Ramos (cell line): ENCODE measurements around the gene FCRL1.

Source experiments
- in situ Hi-C: fragments of 300-500 bp; cut with MboI; formaldehyde crosslinking; loops from one replicate; pipeline ENCODE4 v1.14.3; 2022; ENCODE audit warnings: low sequenced_read_pairs; ENCODE audit not compliant: unreplicated experiment

The FCRL1 gene, protein sequence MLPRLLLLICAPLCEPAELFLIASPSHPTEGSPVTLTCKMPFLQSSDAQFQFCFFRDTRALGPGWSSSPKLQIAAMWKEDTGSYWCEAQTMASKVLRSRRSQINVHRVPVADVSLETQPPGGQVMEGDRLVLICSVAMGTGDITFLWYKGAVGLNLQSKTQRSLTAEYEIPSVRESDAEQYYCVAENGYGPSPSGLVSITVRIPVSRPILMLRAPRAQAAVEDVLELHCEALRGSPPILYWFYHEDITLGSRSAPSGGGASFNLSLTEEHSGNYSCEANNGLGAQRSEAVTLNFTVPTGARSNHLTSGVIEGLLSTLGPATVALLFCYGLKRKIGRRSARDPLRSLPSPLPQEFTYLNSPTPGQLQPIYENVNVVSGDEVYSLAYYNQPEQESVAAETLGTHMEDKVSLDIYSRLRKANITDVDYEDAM

DNA sequence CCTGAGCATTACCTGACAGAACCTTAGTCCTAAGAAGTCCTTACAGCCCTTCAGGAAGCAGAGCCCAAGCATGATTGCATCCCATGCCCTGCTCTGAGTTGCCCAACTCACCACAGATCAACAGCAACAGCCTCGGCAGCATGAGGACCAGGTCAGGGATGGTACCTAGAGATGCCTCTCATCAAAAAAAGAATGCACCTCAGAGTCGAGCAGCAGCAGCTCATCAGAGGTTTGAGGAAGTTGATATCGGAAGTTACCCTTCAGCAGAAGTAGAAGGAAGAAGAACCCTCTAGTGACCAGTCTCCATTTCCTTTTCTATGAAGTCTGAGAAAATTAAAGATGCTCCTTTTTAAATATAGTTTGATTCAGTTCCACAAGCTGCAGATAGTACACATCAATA, at the start of gene FCRL1:
Gene FCRL1, minus strand, starts transcription at position 225 of the 400 bp plus-strand sequence. Its CDS starts 83 bp downstream, at position 142.
- in situ Hi-C loops: no loop called here

DNA sequence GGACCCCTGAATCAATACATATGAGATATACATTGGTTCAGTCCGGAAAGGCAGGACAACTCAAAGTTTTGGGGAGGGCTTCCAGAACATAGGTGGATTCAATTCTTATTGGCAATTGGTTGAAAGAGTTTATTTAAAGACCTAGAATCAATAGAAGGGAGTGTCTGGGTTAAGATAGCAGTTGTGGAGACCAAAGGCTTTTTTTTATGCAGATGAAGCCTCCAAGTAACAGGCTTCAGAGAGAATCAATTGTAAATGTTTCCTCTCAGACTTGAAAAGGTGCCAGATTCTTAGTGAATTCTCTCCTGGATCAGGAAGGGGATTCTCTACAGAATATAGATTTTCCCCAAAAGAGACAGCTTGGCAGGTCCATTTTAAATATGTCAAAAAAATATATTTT, 48.7 kb upstream of the FCRL1 start:
- in situ Hi-C loops: no loop called here

DNA sequence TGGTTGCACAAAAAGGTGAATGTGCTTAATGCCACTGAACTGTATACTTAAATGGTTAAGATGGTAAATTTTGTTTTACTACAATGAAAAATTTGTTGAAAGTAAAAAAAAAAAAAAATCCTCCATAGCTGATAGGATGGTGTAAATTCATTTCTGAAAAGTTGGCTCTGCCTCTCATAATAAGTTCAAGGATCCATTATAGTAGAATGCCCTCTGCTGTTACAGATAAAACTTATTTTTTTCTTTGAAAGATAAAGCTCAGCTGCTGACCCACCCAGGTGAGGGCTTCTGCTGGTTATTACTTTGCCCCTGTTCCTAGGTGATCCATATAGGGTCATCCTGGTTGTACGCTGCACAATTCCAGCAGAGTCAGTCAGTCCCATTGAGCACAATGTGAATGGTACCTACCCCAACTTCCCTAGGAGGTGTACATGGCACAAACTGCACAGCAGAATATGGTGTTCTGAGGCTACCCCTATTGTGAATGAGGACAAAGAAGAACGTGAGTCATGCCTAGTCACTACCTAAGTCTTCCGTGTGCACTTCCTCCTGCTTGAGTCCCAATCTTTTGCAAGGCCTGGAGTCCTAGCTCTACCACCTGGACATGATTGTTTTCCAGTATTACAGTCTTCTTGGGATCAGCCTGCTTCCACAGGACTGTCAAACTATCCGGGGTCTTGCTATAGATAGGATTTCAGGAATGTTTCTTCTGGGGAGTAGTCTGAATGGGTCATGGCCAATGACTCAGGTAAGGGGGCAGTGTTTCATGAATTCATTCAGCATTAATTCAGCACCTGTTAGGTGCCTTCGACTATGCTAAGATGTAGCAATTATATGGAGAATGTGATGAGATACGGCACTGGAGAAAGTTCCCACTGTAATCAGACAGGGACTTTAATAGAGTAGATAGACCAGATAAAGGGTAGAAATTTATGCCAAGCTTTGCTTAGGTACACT, 42.5 kb upstream of the FCRL1 start:
- in situ Hi-C loops: no loop called here

DNA sequence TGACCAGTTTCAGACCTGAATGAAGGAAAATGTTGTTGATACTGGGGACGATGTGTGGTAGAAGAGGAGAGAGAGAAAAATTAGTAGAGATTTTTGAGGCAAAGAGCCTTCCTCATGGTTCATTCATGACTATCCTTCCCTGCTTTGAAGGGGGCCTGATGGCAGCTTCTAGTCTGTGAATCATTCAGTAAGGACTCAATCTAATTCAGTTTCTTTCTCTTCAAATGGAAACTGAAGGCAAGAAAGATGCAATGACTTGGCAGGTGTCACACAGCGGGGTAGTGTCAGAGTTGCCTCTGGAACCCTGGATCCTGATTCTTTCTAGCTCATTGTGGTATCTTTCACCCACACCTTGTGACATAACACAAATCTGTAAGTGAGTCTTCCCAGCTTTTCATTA, 36.6 kb upstream of the FCRL1 start:
- in situ Hi-C loops: no loop called here

DNA sequence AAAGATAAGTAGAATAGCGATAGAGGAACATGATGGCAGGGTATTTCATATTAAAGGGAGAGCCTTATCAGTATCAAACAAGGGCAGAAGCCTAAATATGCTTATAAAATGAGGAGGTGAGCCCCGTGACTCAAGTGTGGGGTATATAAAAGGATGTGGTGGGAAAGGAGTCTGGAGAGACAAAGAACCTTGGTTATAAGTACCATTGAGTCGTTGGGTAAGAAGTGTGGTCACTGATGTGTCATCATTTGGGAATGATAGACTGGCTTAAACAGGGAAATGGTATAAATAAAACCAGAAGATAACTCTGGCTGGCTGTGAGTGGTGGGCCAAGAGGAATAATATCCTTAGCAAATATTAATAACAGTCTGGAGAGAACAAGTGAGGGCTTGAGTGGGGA, 32.6 kb upstream of the FCRL1 start:
- in situ Hi-C loops: no loop called here

DNA sequence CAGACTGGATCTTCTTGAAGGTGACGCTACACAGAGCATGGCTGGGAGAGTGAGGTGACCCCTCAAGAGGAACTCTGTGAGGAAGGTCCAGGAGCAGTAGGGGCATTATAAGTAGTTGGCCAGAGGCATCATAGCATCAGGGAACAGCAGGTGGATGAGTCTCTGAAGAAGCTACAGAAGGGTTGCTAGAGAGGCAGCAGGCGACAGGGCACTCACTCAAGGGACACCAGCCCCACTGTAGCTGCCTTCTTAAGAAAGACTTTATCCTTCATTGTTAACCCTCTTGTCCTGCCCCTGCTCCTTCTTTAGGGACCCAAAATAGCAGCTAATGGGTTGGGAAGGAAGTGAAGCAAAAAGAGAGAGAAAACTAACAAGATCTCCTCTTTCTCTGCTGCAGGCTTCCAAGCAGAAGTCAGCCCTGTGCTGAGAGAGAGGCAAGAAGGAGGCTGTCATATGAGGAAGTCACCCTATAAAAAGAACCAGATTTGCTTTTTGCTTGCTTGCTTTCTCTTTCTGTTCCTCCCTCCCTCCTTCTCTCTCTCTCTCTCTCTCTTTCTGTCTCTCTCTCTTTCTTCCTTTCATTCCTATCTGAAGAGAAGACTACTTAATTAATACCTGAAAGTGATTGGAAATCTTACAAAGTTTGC, 29.4 kb upstream of the FCRL1 start:
- in situ Hi-C loops: loop anchor here (25.0 kb wide), 1 partner anchor 1087 kb away; the partner anchor contains the start of genes HDGF and PRCC

DNA sequence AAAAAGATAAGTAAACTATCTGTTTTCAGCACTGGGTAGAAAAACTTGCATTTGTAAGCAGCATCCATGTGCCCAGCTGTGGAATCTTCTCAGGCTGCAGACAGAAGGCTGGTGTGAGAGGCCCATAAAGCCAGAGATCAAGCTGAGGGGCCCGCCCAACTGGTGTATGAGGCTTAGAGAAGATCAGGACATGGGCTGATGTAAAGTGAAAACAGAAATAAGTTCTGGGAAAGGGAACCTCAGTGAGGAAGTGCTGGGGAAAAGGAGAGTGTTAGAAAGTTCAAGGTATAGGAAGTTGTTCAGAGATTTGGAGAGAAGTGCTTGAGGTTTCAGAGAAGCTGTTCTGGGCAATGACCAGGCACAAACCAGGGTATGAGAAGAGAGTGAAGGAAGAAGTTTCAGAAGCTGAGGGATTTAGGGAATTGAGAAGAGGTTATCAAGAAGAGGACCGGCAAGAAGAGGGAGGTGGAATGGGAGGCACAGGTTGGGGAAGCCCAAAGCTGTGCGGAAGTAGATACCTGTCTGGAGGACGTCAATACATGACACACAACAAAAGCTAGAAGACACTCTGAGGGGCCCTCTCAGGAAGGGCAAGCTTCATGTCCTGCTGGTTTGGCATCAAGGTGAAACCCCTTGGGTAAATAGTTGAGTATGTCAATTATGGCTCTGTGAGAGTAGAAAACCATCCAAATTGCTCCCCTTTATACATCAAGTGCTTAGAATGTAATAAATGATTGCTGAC, 24.3 kb upstream of the FCRL1 start:
- in situ Hi-C loops: loop anchor here (25.0 kb wide), 1 partner anchor 1082 kb away; the partner anchor contains the start of genes HDGF and PRCC

DNA sequence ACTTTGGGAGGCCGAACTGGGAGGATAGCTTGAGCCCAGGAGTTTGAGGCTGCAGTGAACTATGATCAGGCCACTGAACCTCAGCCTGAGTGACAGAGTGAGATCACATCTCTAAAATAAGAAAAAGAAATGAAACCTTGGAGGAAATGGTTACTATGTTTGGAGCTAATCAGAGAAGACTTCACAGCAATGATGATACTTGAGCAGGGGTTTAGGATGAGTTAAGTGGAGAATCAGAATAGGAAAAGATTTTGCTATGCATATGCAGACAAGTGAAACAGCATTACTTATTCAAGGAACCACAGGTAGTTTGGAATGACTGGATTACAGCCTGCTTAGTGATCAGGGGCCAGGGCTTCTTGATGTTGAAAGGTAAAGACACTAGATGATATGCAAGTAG, 23.0 kb upstream of the FCRL1 start:
- in situ Hi-C loops: loop anchor here (25.0 kb wide), 1 partner anchor 1081 kb away; the partner anchor contains the start of genes HDGF and PRCC

DNA sequence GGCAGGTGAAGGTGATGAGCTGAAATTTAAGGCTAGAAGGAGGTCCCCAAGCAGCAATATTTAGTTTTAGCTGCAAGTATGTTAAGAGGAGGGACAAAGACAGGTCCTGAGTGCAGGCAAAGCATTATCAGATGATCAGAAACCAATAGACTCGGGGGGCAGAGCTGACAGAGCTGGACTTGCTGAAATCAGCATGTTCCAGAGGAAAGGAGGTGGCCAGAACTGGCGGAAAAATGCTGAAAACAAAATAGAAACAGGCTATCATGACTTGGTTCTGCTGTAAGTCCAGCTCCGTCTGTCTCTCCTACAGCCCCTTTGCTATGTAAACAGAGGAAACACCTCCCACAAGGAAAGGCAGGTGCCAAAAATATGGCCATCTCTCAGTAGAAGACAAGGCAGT, 21.8 kb upstream of the FCRL1 start, which contains the start of gene CD5L:
Gene CD5L, minus strand, starts transcription at position 101 of the 400 bp plus-strand sequence. CDS start 107 bp downstream, outside the sequence.
- in situ Hi-C loops: loop anchor here (25.0 kb wide), 1 partner anchor 1079 kb away; the partner anchor contains the start of genes HDGF and PRCC

DNA sequence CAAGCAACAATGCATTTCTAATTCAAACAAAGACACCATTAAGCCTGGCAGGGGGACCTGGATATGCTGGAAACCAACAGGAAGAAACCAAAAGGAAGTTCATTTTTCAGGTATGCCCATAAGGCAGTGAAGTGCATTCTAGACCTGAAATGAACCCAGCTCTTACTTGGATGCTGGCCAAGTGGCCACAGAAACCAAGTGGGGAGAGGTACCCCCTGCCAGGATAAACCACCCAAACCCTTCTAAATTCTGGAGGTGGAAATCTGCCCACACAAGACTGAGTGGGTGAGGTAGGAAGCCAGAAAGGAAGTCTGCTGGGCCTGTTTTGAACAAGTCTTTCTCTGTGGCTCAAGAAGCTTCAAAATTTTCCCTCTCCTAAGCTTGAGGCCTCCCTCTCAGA, 19.0 kb upstream of the FCRL1 start:
- in situ Hi-C loops: loop anchor here (25.0 kb wide), 1 partner anchor 1077 kb away; the partner anchor contains the start of genes HDGF and PRCC

DNA sequence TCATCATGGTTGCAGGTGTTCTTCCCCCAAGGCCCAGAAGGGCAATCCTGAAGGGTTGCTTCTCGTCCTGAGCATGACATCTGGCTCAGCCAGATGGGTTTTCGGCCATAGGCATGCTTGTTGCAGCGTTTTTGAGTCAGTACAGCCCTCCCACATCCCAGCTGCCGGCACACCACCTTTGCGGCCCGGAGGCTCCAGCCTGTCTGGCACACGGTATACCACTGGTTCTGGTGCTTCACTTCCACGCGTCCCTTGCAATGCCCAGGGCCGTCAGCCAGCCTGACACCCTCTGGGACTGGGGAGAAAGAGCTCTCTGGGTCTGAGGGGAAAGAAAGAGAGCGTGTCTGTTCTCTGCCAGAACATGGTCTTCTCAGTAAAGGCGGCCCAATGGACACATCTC, 14.5 kb upstream of the FCRL1 start:
- in situ Hi-C loops: loop anchor here (25.0 kb wide), 1 partner anchor 1072 kb away; the partner anchor contains the start of genes HDGF and PRCC

DNA sequence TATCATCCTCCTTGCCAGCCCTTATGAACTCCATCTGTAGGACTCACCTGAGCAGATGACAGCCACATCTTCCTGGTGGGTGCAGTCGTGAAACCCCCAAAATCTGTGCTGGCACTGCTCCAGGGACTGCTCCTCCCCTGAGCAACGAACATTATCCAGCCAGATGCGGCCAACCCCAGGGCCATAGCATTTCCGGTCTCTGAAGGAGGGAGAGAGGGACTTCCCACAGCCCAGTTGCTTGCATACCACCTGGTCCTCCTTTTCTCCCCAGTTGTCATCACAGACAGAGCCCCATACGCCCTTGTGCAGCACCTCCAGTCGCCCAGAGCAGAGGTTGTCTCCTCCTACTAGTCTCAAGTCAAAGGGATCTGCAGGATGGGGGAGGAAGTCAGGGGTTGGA, 13.2 kb upstream of the FCRL1 start:
- in situ Hi-C loops: loop anchor here (25.0 kb wide), 1 partner anchor 1071 kb away; the partner anchor contains the start of genes HDGF and PRCC

DNA sequence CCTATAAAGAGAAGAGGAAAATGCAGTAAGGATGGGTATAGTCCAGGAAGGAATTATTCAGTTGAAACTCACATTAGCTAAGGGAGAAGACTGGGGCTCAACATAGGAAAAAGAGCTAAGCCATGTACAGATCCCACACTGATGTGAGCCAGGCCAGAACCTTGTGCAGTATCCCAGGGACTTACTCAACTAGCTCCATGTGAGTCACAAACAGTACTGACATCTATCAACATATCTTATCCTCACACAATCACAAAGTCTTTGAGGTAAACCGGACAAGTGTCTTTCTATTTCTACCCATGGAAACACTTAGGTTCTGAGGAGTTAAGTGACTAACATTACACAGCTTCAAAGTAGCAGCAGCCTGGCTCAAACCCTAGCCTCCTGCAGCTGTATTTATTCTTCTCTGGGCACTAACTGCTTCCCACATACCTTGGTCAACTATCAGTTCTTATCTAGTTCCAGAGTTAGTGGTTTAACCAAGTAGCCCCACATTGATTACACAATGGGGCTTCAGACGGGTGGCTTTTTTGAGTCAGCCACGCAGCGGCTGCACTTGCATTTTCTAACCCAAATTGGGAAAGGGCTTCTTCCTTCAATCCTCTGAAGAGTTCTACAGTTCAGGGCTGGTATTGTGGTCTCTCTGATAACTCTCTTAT, 12.2 kb upstream of the FCRL1 start:
- in situ Hi-C loops: loop anchor here (25.0 kb wide), 1 partner anchor 1070 kb away; the partner anchor contains the start of genes HDGF and PRCC

DNA sequence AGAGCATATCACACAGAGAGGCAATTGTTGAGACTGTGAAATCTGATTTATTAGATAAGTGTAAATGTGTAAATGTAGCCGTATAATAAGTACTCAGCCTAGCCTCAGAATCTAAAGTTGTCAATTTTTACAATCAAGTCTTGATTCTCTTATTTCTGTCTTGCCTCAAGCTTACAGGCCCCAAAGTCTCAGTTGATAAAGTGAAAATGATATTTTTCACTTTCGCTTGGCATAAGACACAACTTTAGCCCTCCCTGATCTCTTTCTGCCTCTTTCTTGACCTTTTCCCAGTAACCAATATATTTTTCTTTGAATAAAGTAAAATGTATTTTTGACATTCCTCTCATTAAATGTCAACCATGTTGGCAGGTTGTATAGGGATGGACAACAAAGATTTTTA, 11.0 kb upstream of the FCRL1 start:
- in situ Hi-C loops: loop anchor here (25.0 kb wide), 1 partner anchor 1069 kb away; the partner anchor contains the start of genes HDGF and PRCC

DNA sequence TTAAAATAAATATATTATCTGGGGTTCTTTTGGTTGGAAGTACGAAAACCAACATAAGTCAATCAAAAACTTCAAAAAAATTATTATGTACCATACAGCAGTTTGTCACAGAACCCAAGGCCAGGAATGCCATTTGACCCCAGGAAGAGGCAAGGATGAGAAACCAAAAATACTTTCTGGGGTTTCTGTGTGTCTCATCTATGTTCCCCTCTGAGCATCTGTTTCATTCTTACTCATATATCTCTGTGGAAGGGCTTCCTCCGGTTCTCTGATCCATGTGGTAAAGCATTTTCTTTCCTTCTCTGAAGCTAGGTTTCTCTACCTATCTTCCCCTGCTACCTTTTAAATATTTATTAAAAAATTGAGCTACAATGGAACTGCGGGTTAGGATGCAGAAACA, 9.8 kb upstream of the FCRL1 start:
- in situ Hi-C loops: loop anchor here (25.0 kb wide), 1 partner anchor 1067 kb away; the partner anchor contains the start of genes HDGF and PRCC

DNA sequence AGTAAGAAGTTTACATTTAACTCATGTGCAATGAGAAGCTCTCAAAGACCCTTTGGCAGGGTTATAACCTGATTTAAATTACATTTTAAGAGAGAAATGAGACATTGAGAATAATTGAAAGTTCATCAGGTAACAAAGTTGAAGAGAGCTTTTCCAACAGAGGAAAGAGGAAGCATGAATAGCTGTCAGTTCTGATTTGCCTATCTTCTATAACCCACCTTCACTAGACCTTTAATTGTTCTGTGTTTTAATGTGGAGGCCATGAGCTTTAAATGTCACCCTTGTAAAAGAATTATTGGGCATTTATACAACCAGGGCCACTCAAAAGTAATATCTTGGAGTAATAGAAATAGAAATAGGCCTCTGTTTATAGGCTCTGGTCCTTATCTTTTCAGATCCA, 9.3 kb upstream of the FCRL1 start:
- in situ Hi-C loops: loop anchor here (25.0 kb wide), 1 partner anchor 1067 kb away; the partner anchor contains the start of genes HDGF and PRCC

DNA sequence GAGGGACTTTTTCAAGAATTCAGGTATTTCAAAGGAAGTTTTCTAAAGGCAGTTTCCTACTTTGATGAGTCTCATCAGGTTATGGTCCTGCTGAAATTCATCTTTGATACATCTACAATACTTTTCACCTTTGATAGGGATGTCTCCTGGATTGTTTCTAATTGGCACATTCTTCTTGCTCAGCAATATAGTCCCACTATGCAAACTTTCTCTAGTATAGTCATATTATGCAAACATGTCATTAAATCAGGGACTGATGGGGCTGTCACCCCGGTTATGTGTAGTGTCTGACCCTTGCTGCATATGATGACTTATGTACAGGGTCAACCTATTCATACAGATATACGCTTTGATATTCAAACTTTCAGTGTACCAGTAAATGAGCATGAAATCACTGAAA, 379 bp upstream of the FCRL1 start:
- in situ Hi-C loops: no loop called here

DNA sequence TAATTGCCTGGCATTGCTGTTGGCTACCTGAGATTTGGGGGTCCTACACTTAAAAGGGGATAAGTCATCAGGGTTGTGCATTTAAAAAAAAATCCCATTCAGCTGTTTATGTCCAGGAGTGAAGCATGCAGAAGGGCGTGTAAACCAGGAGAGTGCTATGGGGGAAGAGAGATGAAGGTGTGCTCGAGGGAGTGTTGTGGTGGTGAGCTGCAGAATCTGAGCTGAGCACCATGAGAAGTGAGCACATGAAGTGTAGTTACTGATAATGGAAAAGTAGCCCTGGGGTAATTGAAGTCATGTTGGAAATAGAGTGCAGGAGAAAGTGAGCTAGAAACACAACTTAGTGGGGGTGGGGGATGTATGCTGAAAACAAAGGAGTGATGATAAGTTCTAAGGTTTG, 705 bp downstream of the FCRL1 start:
- in situ Hi-C loops: no loop called here
